Activated CD8-positive, alpha-beta memory T cell treated with anti-CD3 and anti-CD28 coated beads, Interleukin-2, amount 50 U/mL, for 24 hours (primary cell): ENCODE measurements around the gene ERMAP.

Experiments
- DNase-seq: peaks from one replicate; pipeline ENCODE4 v3.0.0-alpha.2; 2020; ENCODE audit errors: extremely low read depth

ERMAP gene

DNA sequence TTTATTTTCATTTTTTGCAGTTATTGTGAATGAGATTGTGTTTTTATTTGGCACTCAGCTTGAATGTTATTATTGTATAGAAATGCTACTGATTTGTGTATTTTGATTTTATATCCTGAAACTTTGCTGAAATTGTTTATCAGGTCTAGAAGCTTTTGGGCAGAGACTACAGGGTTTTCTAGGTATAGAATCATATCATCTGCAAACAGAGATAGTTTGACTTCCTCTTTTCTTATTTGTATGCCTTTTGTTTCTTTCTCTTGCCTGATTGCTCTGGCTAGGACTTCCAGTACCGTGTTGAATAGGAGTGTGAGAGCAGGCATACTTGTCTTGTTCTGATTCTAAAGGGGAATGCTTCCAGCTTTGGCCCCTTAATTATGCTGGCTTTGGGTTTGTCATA is 56.7 kb downstream of the ERMAP start:
- no peak for DNase-seq

DNA sequence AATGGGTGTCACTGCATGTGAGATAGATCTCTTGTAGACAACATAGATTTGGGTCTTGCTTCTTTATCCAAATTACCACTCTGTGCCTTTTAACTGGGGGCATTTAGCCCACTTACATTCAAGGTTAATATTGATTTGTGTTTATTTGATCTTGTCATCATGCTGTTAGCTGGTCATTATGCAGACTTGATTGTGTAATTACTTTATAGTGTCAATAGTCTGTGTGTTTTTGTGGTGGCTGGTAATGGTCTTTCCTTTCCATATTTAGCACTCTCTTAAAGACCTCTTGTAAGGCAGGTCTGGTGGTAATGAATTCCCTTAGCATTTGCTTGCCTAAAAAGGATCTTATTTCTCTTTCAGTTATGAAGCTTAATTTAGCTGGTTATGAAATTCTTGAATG is 59.1 kb downstream of the ERMAP start:
- no peak for DNase-seq

DNA sequence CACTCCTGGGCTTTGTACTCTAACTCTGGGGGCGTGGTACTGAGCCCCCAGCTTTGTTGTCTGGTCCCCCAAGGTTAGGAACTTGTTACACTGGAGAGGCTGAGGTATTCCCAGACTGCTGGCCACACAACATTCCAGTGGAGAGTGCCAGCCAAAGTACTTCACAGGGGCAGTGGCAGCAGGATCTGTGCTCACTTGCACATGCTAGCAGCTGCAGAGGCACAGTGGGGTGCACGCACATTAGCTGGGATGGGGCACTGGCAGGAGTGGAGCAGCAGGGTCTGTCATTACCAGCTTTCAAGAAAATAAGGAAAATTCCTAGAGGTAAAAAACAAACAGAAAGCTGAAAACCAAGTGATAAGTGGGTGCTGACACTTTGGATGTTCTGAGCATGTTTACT is 60.5 kb downstream of the ERMAP start:
- DNase-seq = no peak

DNA sequence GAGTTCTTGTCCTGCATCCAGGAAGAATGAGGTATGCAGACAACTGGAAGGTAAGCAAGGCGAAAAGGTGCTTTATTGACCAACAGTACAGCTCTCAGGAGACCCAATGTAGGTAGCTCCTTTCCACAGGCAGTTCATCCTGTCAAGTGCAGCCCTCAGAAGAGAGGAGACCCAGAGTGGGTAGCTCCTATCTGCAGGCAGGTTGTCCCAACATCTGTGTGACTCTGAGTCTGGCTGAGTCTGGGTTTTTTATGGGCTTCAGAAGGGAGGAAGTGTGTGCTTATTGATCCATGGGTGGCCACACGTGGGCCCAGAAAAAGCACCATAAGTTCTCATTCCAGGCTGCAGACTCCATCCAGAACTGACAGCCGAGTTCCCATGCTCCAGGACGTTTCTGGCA is 63.5 kb downstream of the ERMAP start:
- no peak for DNase-seq

DNA sequence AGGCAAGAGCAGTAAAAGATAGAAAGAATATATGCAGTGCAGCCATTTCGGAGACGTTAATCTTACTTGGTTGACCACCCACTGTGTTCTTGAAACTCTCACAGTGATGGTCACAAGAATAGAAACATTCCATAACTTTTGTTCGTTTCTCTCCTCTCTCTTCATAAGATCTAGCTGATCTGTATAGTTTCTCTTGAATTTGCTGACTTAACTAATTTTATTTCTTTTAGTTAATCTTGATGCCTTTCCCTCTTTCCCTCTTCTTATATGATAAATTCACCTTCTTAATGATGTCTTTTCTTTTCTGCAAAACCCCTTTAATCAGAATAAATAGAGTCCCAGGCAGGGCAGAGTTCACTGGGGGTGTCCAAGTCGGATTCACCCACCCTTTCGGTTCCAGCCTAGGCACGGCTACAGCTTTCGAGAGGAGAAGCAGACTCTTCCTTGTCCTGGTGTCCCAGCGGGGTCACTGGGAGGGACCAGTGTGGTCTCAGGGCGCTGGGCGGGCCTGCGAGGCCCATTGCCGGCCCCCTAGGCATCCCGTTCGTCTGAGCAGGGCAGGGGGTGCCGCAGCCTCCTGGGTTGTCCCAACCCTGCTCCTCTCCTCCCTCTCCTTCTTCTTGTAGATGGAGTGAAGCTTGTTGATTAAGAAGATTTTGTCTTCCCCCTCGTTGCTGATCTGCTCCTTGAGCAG is 69.3 kb downstream of the ERMAP start:
- no peak for DNase-seq

DNA sequence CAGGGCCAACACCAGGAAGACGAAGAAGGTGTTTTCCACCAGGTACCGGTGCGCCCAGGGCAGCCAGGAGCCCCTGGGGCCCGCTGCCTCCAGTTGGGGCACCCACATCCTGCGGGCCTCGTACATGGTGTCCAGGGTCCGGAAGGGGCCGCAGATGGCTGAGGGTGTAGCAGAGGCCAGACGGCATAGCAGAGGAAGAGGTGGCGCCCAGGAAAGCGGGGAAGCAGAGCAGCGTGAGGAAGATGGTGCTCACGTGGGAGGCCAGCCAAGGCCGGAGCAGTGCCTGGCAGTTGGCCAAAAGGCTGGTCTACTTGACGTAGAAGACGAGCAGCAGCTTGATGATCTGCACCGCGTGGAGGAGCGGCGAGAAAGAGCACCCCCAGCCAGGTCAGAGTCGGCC is 69.9 kb downstream of the ERMAP start:
- DNase-seq = no peak

DNA sequence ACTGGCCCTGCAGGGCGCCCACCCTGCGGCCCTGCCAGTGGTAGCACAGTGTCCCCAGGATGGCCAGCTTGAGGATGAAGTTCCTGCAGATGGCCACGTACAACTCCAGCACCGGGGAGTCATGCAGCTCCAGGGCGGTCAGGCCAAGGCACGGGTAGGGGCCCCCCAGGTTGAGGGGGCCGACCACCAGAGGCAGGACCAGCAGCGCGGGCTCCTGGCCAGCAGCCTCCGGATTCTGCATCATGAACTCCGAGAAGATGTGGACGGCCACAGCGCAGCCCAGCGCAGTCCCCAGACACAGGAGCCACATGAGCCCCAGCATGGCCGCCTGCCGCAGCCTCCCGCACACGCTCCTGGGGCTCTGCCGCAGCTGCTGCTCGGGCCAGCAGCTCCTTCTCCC is 70.4 kb downstream of the ERMAP start:
- DNase-seq = no peak

DNA sequence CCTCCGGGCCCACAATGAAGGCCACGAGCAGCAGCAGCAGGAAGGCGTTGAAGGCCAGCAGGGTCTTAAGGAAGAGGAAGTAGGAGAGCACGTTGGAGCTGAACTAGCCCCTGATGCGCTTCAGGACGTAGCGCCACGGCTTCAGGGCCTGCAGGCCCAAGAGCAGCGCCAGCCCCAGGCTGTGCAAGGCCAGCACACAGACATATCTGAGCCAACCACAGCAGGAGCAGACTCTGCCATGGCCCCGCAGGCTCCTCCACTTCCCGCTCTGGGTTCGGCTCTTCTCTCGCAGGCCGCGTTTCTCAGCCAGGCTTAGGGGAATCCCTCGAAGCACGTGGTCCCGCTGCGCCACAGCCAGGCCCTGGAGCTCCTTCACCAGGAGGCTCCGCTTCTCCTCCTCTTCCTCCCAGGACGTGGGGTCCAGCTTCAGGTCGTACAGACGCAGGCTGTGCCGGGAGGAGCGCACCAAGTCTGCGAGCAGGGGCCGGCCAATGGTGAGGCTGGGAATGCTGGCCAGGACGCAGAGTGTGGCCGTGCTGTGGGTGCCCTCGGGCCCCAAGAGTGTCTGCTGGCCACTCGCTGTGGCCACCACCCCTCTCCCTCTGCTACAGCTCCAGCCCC is 71.2 kb downstream of the ERMAP start:
- DNase-seq = no peak

DNA sequence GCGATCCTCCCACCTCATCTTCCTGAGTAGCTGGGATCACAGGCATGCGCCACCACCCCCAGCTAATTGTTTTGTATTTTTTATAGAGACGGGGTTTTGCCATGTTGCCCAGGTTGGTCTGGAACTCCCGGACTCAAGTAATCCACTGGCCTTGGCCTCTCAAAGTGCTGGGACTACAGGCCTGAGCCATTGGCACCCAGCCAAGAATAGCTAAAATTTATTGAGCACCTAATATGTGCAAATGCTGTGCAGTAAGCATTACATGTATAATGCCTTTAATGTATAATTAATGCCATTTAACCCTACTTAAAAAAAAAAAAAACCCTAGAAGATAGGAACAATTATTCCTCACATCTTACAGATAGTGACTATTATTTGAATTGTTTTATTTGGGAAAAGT is 72.3 kb downstream of the ERMAP start:
- no peak for DNase-seq

DNA sequence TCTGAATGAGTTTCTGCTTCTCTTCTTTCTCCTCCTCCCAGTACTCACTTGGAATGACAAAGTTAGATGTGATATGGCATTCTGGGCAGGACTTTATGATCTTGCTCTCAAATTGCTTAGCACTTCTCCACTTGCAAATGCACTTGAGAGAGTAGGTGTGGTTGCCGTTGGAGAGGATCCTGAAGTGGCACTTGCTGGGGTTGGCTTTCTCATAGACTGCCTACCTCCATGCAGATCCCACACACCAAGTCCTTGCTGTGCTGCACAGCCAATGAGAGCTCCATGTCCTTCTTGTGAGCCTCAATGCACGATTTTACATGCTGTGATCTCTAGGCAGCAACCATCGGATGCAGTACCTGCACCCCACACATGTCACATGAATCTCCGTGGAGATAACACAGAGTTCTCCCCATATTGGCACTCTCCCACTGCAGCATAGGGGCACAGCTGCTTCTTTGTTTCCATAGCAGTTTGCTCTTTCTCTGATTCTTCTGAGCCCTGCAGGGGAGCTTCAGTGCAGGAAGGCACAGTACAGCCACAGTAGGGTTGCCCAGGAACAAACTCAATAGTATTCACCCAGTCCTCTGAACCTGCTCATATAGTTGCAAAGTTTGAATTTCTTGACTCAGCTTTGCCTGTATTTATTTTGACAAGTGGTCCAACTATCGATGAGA is 74.7 kb downstream of the ERMAP start:
- DNase-seq = no peak
